Ectodermal cell (in vitro differentiated cells): ENCODE results near the gene THSD4.

Source experiments
- H3K27ac ChIP-seq: 2 replicates; pipeline ENCODE4 v1.7.0; 2013; ENCODE audit warnings: mild to moderate bottlenecking, low read depth, low read length; ENCODE audit not compliant: insufficient read depth, poor library complexity, severe bottlenecking
- H3K27me3 ChIP-seq: 2 replicates; pipeline ENCODE4 v1.7.0; 2013; ENCODE audit warnings: mild to moderate bottlenecking, low read length; ENCODE audit not compliant: insufficient read depth, control insufficient read depth, poor library complexity, severe bottlenecking
- H3K36me3 ChIP-seq: one replicate; pipeline ENCODE4 v1.7.0; 2013; ENCODE audit warnings: low read length; ENCODE audit not compliant: control insufficient read depth, insufficient read depth
- H3K4me1 ChIP-seq: one replicate; pipeline ENCODE4 v1.7.0; 2013; ENCODE audit warnings: low read length; ENCODE audit not compliant: control insufficient read depth, insufficient read depth
- H3K4me3 ChIP-seq: 2 replicates; pipeline ENCODE4 v1.7.0; 2013; ENCODE audit warnings: low read depth, low read length, control low read depth; ENCODE audit not compliant: insufficient read depth
- H3K9me3 ChIP-seq: 2 replicates; pipeline ENCODE4 v1.7.0; 2013; ENCODE audit warnings: mild to moderate bottlenecking, low read length, moderate library complexity; ENCODE audit not compliant: control insufficient read depth
- WGBS, 2 experiments: methylation state at CpG; one replicate each; pipeline ENCODE4 v1.1.7; 2013; ENCODE audit warnings: missing lambda C conversion rate in 2 of 2; 5-methylcytosine and 5-hydroxymethylcytosine counted together

THSD4 gene

GRCh38 chr15:71806452-71806931, 691.2 kb downstream of the THSD4 start:
- Histone ChIP-seq H3K4me3 (no peak overlapping the region), H3K36me3 (no peaks in the 10 kb centered on the region), H3K4me1 (peaks cover 25% of the 10 kb centered on the region), H3K9me3 (no peaks in the 10 kb centered on the region), H3K27ac (peak overlapping the region; percentile 69), H3K27me3 (no peaks in the 10 kb centered on the region)
- WGBS, 2 experiments, result 10 to 17% methylated on average over 7 of the region's 7 CpGs

GRCh38 chr15:71807125-71807629, 691.9 kb downstream of the THSD4 start:
- peaks cover 25% of the 10 kb centered on the region for H3K4me1 ChIP-seq
- no peaks in the 10 kb centered on the region for H3K9me3 ChIP-seq
- peak overlapping the region; percentile 69 for H3K27ac ChIP-seq
- no peaks in the 10 kb centered on the region for H3K36me3 ChIP-seq
- H3K27me3 ChIP-seq, result no peaks in the 10 kb centered on the region
- WGBS, 2 experiments, result 18 to 19% methylated on average over 15 of the region's 15 CpGs
- H3K4me3 ChIP-seq, result no peak overlapping the region

- H3K36me3 ChIP-seq, result no peaks in the 10 kb centered on the region
- H3K9me3 ChIP-seq, result no peaks in the 10 kb centered on the region
- 38 to 40% methylated on average over 4 of the region's 4 CpGs for WGBS, 2 experiments
Observed at GRCh38 chr15:71807691-71808091, 692.4 kb downstream of the THSD4 start.

GRCh38 chr15:71808311-71809020, 693.2 kb downstream of the THSD4 start:
- no peaks in the 10 kb centered on the region for H3K9me3 ChIP-seq
- peaks cover 25% of the 10 kb centered on the region for H3K4me1 ChIP-seq
- no peaks in the 10 kb centered on the region for H3K36me3 ChIP-seq
- 89 to 90% methylated on average over 18 of the region's 18 CpGs for WGBS, 2 experiments
- H3K27ac ChIP-seq, result no peak overlapping the region
- no peak overlapping the region for H3K4me3 ChIP-seq
- H3K27me3 ChIP-seq, result no peaks in the 10 kb centered on the region

More at GRCh38 chr15:71807691-71808091, 692.4 kb downstream of the THSD4 start:
- no peak overlapping the region for H3K27ac ChIP-seq
- no peak overlapping the region for H3K4me3 ChIP-seq
- peaks cover 25% of the 10 kb centered on the region for H3K4me1 ChIP-seq
- H3K27me3 ChIP-seq, result no peaks in the 10 kb centered on the region

- 84 to 85% methylated on average over 8 of the region's 8 CpGs for WGBS, 2 experiments
- peaks cover 25% of the 10 kb centered on the region for H3K4me1 ChIP-seq
- H3K27ac ChIP-seq, result no peak overlapping the region
- H3K9me3 ChIP-seq, result no peaks in the 10 kb centered on the region
- H3K27me3 ChIP-seq, result no peaks in the 10 kb centered on the region
- no peak overlapping the region for H3K4me3 ChIP-seq
- H3K36me3 ChIP-seq, result no peaks in the 10 kb centered on the region
Observed at GRCh38 chr15:71809346-71809745, 694.1 kb downstream of the THSD4 start.

- peaks cover 25% of the 10 kb centered on the region for H3K4me1 ChIP-seq
- 82 to 85% methylated on average over 16 of the region's 16 CpGs for WGBS, 2 experiments
- H3K27ac ChIP-seq, result no peak within 1 kb of the TSS
Observed at GRCh38 chr15:71810256-71811035, 695.2 kb downstream of the THSD4 start, which contains the start of gene NR2E3. NR2E3 (plus strand) TSS chr15:71810554; CDS start chr15:71810744, 190 bp downstream.

GRCh38 chr15:71811036-71811736, 695.9 kb downstream of the THSD4 start:
- whole genome bisulfite sequencing, 2 experiments, result 88 to 90% methylated on average over 27 of the region's 27 CpGs
- no peak overlapping the region for H3K4me3 ChIP-seq
- peaks cover 25% of the 10 kb centered on the region for H3K4me1 ChIP-seq
- no peak overlapping the region for H3K27ac ChIP-seq
- H3K36me3 ChIP-seq, result no peaks in the 10 kb centered on the region
- no peaks in the 10 kb centered on the region for H3K27me3 ChIP-seq
- H3K9me3 ChIP-seq, result no peaks in the 10 kb centered on the region

More at GRCh38 chr15:71810256-71811035, 695.2 kb downstream of the THSD4 start, which contains the start of gene NR2E3:
- Histone ChIP-seq H3K4me3 (no peak within 1 kb of the TSS), H3K27me3 (no peaks in the 10 kb centered on the region), H3K9me3 (no peaks in the 10 kb centered on the region), H3K36me3 (no peaks in the 10 kb centered on the region)

GRCh38 chr15:71811752-71812735, 696.8 kb downstream of the THSD4 start:
- 92 to 94% methylated on average over 38 of the region's 38 CpGs for WGBS, 2 experiments
- H3K36me3 ChIP-seq, result no peaks in the 10 kb centered on the region

More at GRCh38 chr15:71811752-71812735, 696.8 kb downstream of the THSD4 start:
- Histone ChIP-seq H3K4me3 (no peak overlapping the region), H3K27me3 (no peaks in the 10 kb centered on the region), H3K27ac (no peak overlapping the region), H3K9me3 (no peaks in the 10 kb centered on the region), H3K4me1 (peaks cover 17% of the 10 kb centered on the region)
